T follicular helper cell (primary cell): ENCODE data around the gene ITCH.
"Not testable (repeated sequence)": the region's sequence is repeated elsewhere in the genome, so short reads cannot be mapped to it uniquely, and the experiment has no call there.

Experiments used
- DNase-seq: peaks from one replicate; pipeline ENCODE4 v3.0.0-alpha.2; 2020; ENCODE audit warnings: low read depth

ITCH gene

GRCh38 chr20:34377072-34377847 is 14.2 kb downstream of the ITCH start:
- DNase-seq: no peak

GRCh38 chr20:34382174-34382573 is 19.1 kb downstream of the ITCH start:
- no peak for DNase-seq

GRCh38 chr20:34382877-34383455 is 19.9 kb downstream of the ITCH start:
- not testable (repeated sequence) for DNase-seq

GRCh38 chr20:34385464-34385863 is 22.4 kb downstream of the ITCH start:
- DNase-seq: no peak

- DNase-seq: no peak
These were observed 24.9 kb downstream of the ITCH start for GRCh38 chr20:34388000-34388399.

GRCh38 chr20:34388678-34389077 is 25.6 kb downstream of the ITCH start:
- no peak for DNase-seq

GRCh38 chr20:34389206-34389953 is 26.3 kb downstream of the ITCH start:
- no peak for DNase-seq

GRCh38 chr20:34389954-34390555 is 27.0 kb downstream of the ITCH start:
- DNase-seq: no peak

GRCh38 chr20:34396408-34396807 is 33.3 kb downstream of the ITCH start:
- no peak for DNase-seq

- DNase-seq: no peak
These were observed 34.0 kb downstream of the ITCH start for GRCh38 chr20:34397096-34397495.

GRCh38 chr20:34400776-34401175 is 37.7 kb downstream of the ITCH start:
- DNase-seq: not testable (repeated sequence)

- DNase-seq: no peak
These were observed 38.8 kb downstream of the ITCH start for GRCh38 chr20:34401741-34402455.

- DNase-seq: no peak
These were observed 39.4 kb downstream of the ITCH start for GRCh38 chr20:34402461-34402860.

GRCh38 chr20:34403063-34403827 is 40.2 kb downstream of the ITCH start:
- DNase-seq: no peak

GRCh38 chr20:34403908-34404307 is 40.8 kb downstream of the ITCH start:
- no peak for DNase-seq

- no peak for DNase-seq
These were observed 41.7 kb downstream of the ITCH start for GRCh38 chr20:34404803-34405202.

- peak; percentile 8 for DNase-seq
These were observed 42.2 kb downstream of the ITCH start for GRCh38 chr20:34405247-34405651.

- not testable (repeated sequence) for DNase-seq
These were observed 42.9 kb downstream of the ITCH start for GRCh38 chr20:34405942-34406341.

- DNase-seq: no peak
These were observed 44.9 kb downstream of the ITCH start for GRCh38 chr20:34407962-34408474.

- DNase-seq: no peak
These were observed 47.3 kb downstream of the ITCH start for GRCh38 chr20:34410336-34410735.

- no peak for DNase-seq
These were observed 49.4 kb downstream of the ITCH start for GRCh38 chr20:34412453-34412852.
